ENCODE data around the gene SCAF8.

Gene SCAF8

DNA sequence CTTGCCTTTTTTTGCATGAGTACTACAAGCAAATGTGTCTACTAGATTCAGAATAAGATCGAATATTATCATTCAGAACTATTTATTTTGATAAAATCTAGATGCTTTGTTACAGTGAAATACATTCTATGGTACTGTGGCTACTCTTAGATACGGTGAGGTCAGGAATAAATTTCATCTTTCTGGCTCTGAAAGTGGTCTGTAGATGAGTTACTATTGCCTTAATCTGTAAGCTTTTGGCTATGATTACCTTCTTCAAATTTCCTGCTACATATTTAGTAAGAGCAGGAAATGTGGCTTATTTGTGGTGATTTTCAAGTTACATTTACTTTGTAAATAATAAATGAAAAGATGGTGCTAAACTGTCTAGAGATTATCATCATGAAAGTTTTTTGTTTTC, 50.0 kb downstream of the SCAF8 start:
- CTCF ChIA-PET = interaction anchor here (0.8 kb wide), 1 partner anchor 22 kb away, joined by 3 read pairs; no protein-coding TSS in a partner anchor
- Histone ChIP-seq H3K27ac (ENCODE audit: extremely low read depth, low read depth, low read length) (no peak overlapping the region), H3K9me3 (ENCODE audit: control insufficient read depth, insufficient read depth, low read depth, low read length) (no peaks in the 10 kb centered on the region), H3K4me1 (ENCODE audit: control insufficient read depth, insufficient read depth, low read length) (no peaks in the 10 kb centered on the region; the same call in 1 of the 2 replicates), H3K36me3 (ENCODE audit: control insufficient read depth in 2 of 2, insufficient read depth in 1 of 2, low read length in 2 of 2) (peaks cover 4 to 29% of the 10 kb centered on the region in 2 experiments; a peak in 2 of 3 replicates), H3K4me3 (ENCODE audit: low read depth, low read length) (no peak overlapping the region)
- TF ChIP-seq KLF9 (tag by site-specific recombination; IDR thresholded peaks at IDR 0.05; ENCODE audit: low read depth) = no peak
- no peak for TF ChIP-seq KLF7 (tag by site-specific recombination; IDR thresholded peaks at IDR 0.05; ENCODE audit: borderline replicate concordance)
- no peak for TF ChIP-seq ZNF558 (tag by site-specific recombination; IDR thresholded peaks at IDR 0.05)
- POLR2A ChIA-PET = no interaction called here

- TF ChIP-seq ZNF629 (tag by site-specific recombination; IDR thresholded peaks at IDR 0.05) = no peak
- no peak for TF ChIP-seq ZBTB1 (tag by site-specific recombination; IDR thresholded peaks at IDR 0.05)
- TF ChIP-seq ZSCAN30 (tag by site-specific recombination; IDR thresholded peaks at IDR 0.05) = no peak
- no peak for TF ChIP-seq KLF8 (tag by site-specific recombination; IDR thresholded peaks at IDR 0.05)
- TF ChIP-seq ZBTB20 (tag by site-specific recombination; IDR thresholded peaks at IDR 0.05) = no peak
- no peak for TF ChIP-seq ZNF132 (tag by site-specific recombination; IDR thresholded peaks at IDR 0.05; ENCODE audit: borderline replicate concordance)
- no peak for TF ChIP-seq ZNF530 (tag by site-specific recombination; IDR thresholded peaks at IDR 0.05; ENCODE audit: low read depth)
- TF ChIP-seq, protein P1, sequence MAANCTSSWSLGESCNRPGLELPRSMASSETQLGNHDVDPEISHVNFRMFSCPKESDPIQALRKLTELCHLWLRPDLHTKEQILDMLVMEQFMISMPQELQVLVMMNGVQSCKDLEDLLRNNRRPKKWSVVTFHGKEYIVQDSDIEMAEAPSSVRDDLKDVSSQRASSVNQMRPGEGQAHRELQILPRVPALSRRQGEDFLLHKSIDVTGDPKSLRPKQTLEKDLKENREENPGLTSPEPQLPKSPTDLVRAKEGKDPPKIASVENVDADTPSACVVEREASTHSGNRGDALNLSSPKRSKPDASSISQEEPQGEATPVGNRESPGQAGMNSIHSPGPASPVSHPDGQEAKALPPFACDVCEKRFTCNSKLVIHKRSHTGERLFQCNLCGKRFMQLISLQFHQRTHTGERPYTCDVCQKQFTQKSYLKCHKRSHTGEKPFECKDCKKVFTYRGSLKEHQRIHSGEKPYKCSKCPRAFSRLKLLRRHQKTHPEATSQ (tag by site-specific recombination; IDR thresholded peaks at IDR 0.05) = no peak
- no peak for TF ChIP-seq ZNF529 (tag by site-specific recombination; IDR thresholded peaks at IDR 0.05; ENCODE audit: insufficient replicate concordance)
- TF ChIP-seq ZNF48 (tag by site-specific recombination; IDR thresholded peaks at IDR 0.05) = no peak
- no peak for TF ChIP-seq ZNF558 (tag by site-specific recombination; IDR thresholded peaks at IDR 0.05)
- TF ChIP-seq ZNF157 (tag by site-specific recombination; IDR thresholded peaks at IDR 0.05) = no peak
- no peak for TF ChIP-seq OSR2 (tag by site-specific recombination; IDR thresholded peaks at IDR 0.05)
- TF ChIP-seq ZEB2 (tag by site-specific recombination; IDR thresholded peaks at IDR 0.05) = no peak
- no peak for TF ChIP-seq SP7 (tag by site-specific recombination; IDR thresholded peaks at IDR 0.05)
- TF ChIP-seq BCL11A (tag by site-specific recombination; IDR thresholded peaks at IDR 0.05; ENCODE audit: low read depth) = no peak
- no peak for TF ChIP-seq ZNF549 (tag by site-specific recombination; IDR thresholded peaks at IDR 0.05)
- TF ChIP-seq ZNF518A (tag by site-specific recombination; conservative IDR thresholded peaks at IDR 0.05; ENCODE audit: low read depth) = no peak
- H3K36me3 ChIP-seq (ENCODE audit: control insufficient read depth in 2 of 2, insufficient read depth in 1 of 2, low read length in 2 of 2) = peaks cover 12 to 31% of the 10 kb centered on the region in 2 experiments; a peak in 2 of 3 replicates
- no peak overlapping the region for H3K27ac ChIP-seq (ENCODE audit: extremely low read depth, low read depth, low read length)
- H3K9me3 ChIP-seq (ENCODE audit: control insufficient read depth, insufficient read depth, low read depth, low read length) = no peaks in the 10 kb centered on the region
- H3K4me3 ChIP-seq (ENCODE audit: low read depth, low read length) = no peak overlapping the region
- POLR2A ChIA-PET = no interaction called here
- no peaks in the 10 kb centered on the region for H3K4me1 ChIP-seq (ENCODE audit: control insufficient read depth, insufficient read depth, low read length)
- CTCF ChIA-PET = interaction anchor here (0.6 kb wide), 2 partner anchors 65 to 122 kb away, joined by 3 to 4 read pairs; no protein-coding TSS in a partner anchor
Observed at GRCh38 chr6:154785075-154785474, 51.9 kb downstream of the SCAF8 start.

Data from HEK293 (cell line).